ENCODE measurements around the gene ZDHHC1.

The ZDHHC1 gene

GRCh38 chr16:67447508-67448076 is 31.3 kb upstream of the ZDHHC1 start:
- no peak for DNase-seq (ENCODE audit: low read depth)

GRCh38 chr16:67446968-67447507 is 30.8 kb upstream of the ZDHHC1 start:
- DNase-seq (ENCODE audit: low read depth), result no peak

- DNase-seq (ENCODE audit: low read depth), result no peak
These were observed 29.9 kb upstream of the ZDHHC1 start for GRCh38 chr16:67445913-67446907.

- no peak for DNase-seq (ENCODE audit: low read depth)
These were observed 29.2 kb upstream of the ZDHHC1 start for GRCh38 chr16:67445441-67445912.

- DNase-seq (ENCODE audit: low read depth), result no peak
These were observed 28.8 kb upstream of the ZDHHC1 start for GRCh38 chr16:67445126-67445426.

- DNase-seq (ENCODE audit: low read depth), result no peak
These were observed 28.2 kb upstream of the ZDHHC1 start for GRCh38 chr16:67444259-67445125.

GRCh38 chr16:67443265-67443664 is 27.0 kb upstream of the ZDHHC1 start:
- DNase-seq (ENCODE audit: low read depth), result no peak

GRCh38 chr16:67442581-67443255 is 26.4 kb upstream of the ZDHHC1 start:
- DNase-seq (ENCODE audit: low read depth), result no peak

- no peak for DNase-seq (ENCODE audit: low read depth)
These were observed 25.6 kb upstream of the ZDHHC1 start for GRCh38 chr16:67441907-67442306.

GRCh38 chr16:67441271-67441753 is 25.0 kb upstream of the ZDHHC1 start:
- no peak for DNase-seq (ENCODE audit: low read depth)

- no peak for DNase-seq (ENCODE audit: low read depth)
These were observed 22.6 kb upstream of the ZDHHC1 start for GRCh38 chr16:67438824-67439393.

- no peak for DNase-seq (ENCODE audit: low read depth)
These were observed 22.0 kb upstream of the ZDHHC1 start for GRCh38 chr16:67438098-67438791.

- no peak for DNase-seq (ENCODE audit: low read depth)
These were observed 21.2 kb upstream of the ZDHHC1 start for GRCh38 chr16:67437513-67437912.

GRCh38 chr16:67436640-67437193 is 20.4 kb upstream of the ZDHHC1 start:
- no peak for DNase-seq (ENCODE audit: low read depth)

- DNase-seq (ENCODE audit: low read depth), result no peak
These were observed 19.5 kb upstream of the ZDHHC1 start for GRCh38 chr16:67435758-67436164.

- DNase-seq (ENCODE audit: low read depth), result no peak
These were observed 16.9 kb upstream of the ZDHHC1 start for GRCh38 chr16:67433131-67433719.

- DNase-seq (ENCODE audit: low read depth), result no peak
These were observed 16.2 kb upstream of the ZDHHC1 start for GRCh38 chr16:67432506-67432890.

- no peak for DNase-seq (ENCODE audit: low read depth)
These were observed 15.7 kb upstream of the ZDHHC1 start for GRCh38 chr16:67431775-67432505.

Measured in stromal cell of bone marrow (primary cell).